Smooth muscle cell (in vitro differentiated cells): ENCODE measurements around the gene ZNF219. TPM values are rescaled to one million over a fixed set of nuclear protein-coding genes. Genes with fewer than 3 reads are reported as not detected.

ENCODE experiments used
- DNase-seq: peaks from one replicate; lab custom pipeline; 2025; ENCODE audit not compliant: unreplicated experiment; lab: John Stamatoyannopoulos, UW
- H2AFZ ChIP-seq: fragments of 200-600 bp; sonication (generic); 2 replicates; pipeline ENCODE4 v1.6.0; 2016; ENCODE audit warnings: antibody characterized with exemption, low read depth, mild to moderate bottlenecking
- H3F3A ChIP-seq: fragments of 200-600 bp; sonication (generic); 2 replicates; pipeline ENCODE4 v1.6.0; 2017; ENCODE audit warnings: antibody characterized with exemption, low read depth
- H3K27ac ChIP-seq: fragments of 200-600 bp; sonication (generic); 2 replicates; pipeline ENCODE4 v1.5.1; 2016; ENCODE audit warnings: low read depth, mild to moderate bottlenecking
- H3K27me3 ChIP-seq: fragments of 200-600 bp; sonication (generic); 2 replicates; pipeline ENCODE4 v1.6.1; 2016; ENCODE audit warnings: low read depth, mild to moderate bottlenecking
- H3K36me3 ChIP-seq: fragments of 200-600 bp; sonication (generic); 2 replicates; pipeline ENCODE4 v1.5.1; 2016; ENCODE audit warnings: low read depth
- H3K4me1 ChIP-seq: fragments of 200-600 bp; sonication (generic); 2 replicates; pipeline ENCODE4 v1.5.1; 2016; ENCODE audit warnings: low read depth
- H3K4me2 ChIP-seq: fragments of 200-600 bp; sonication (generic); 2 replicates; pipeline ENCODE4 v1.6.0; 2016; ENCODE audit warnings: mild to moderate bottlenecking
- H3K4me3 ChIP-seq: fragments of 200-600 bp; sonication (generic); 2 replicates; pipeline ENCODE4 v1.5.1; 2016; ENCODE audit warnings: mild to moderate bottlenecking
- H3K79me2 ChIP-seq: fragments of 200-600 bp; sonication (generic); 2 replicates; pipeline ENCODE4 v1.6.0; 2016; ENCODE audit warnings: low read depth, mild to moderate bottlenecking
- H3K9ac ChIP-seq: fragments of 200-600 bp; sonication (generic); 2 replicates; pipeline ENCODE4 v1.6.0; 2016; ENCODE audit warnings: low read depth
- H3K9me3 ChIP-seq: fragments of 200-600 bp; sonication (generic); replicated peaks from 2 replicates; pipeline ENCODE4 v1.5.1; 2016; ENCODE audit warnings: low read depth
- H4K20me1 ChIP-seq: fragments of 200-600 bp; sonication (generic); 2 replicates; pipeline ENCODE4 v1.6.0; 2016; ENCODE audit warnings: low read depth
- CTCF ChIP-seq: fragments of 200-600 bp; sonication (generic); IDR thresholded peaks from 2 replicates; pipeline ENCODE4 v1.5.1; 2017; ENCODE audit warnings: borderline replicate concordance, mild to moderate bottlenecking, antibody characterized with exemption; ENCODE audit not compliant: insufficient read depth, poor library complexity, severe bottlenecking
- WGBS: methylation state at CpG from one replicate; pipeline ENCODE4 v1.1.7; 2016; ENCODE audit warnings: low lambda C conversion rate; 5-methylcytosine and 5-hydroxymethylcytosine counted together
- polyA plus RNA-seq: library from polyadenylated mRNA; unstranded; fragments of >200 nt; fragmentation: Nextera tagmentation; extraction: Ambion mirVana; gene quantifications from 2 replicates; pipeline ENCODE4 v1.2.1, GENCODE V29; 2016
- total RNA-seq: library from RNA; depleted of rRNA; stranded (reverse); fragments of >200 nt; gene quantifications from 2 replicates; pipeline ENCODE4 v1.2.3, GENCODE V29; 2014

ZNF219 gene
- total and polyA plus RNA-seq, 2 experiments from 2014 or later: 8.8 to 10.0 TPM

- H3F3A ChIP-seq: peaks cover 5% of the 10 kb centered on the region
- H3K4me2 ChIP-seq: peak within 1 kb of the TSS; percentile 52
- no peak within 1 kb of the TSS for H2AFZ ChIP-seq
- H3K27ac ChIP-seq: peak within 1 kb of the TSS; percentile 79
- H3K9me3 ChIP-seq: no peaks in the 10 kb centered on the region
- H3K9ac ChIP-seq: no peak within 1 kb of the TSS
- no peaks in the 10 kb centered on the region for H3K36me3 ChIP-seq
- TF ChIP-seq CTCF: no peak
- no peak within 1 kb of the TSS for H3K4me3 ChIP-seq
- DNase-seq: no peak
- no peaks in the 10 kb centered on the region for H3K27me3 ChIP-seq
- 49% methylated on average over 8 of the region's 8 CpGs for WGBS
- no peaks in the 10 kb centered on the region for H4K20me1 ChIP-seq
- H3K79me2 ChIP-seq: no peaks in the 10 kb centered on the region
- peaks cover 1% of the 10 kb centered on the region for H3K4me1 ChIP-seq
Observed at GRCh38 chr14:21057803-21058675, 40.4 kb downstream of the ZNF219 start, which contains the start of gene RNASE8. RNASE8 (plus strand) TSS chr14:21057822; CDS start chr14:21057893, 71 bp downstream.

- H4K20me1 ChIP-seq: no peaks in the 10 kb centered on the region
- H2AFZ ChIP-seq: no peak overlapping the region
- 95% methylated on average over 10 of the region's 10 CpGs for WGBS
- H3K4me1 ChIP-seq: no peaks in the 10 kb centered on the region
- no peaks in the 10 kb centered on the region for H3K27me3 ChIP-seq
- H3K36me3 ChIP-seq: no peaks in the 10 kb centered on the region
- H3K9me3 ChIP-seq: no peaks in the 10 kb centered on the region
- no peak overlapping the region for H3K4me3 ChIP-seq
- no peaks in the 10 kb centered on the region for H3K79me2 ChIP-seq
- H3K4me2 ChIP-seq: no peak overlapping the region
- H3K9ac ChIP-seq: no peak overlapping the region
- no peak for TF ChIP-seq CTCF
- no peak for DNase-seq
- peaks cover 3% of the 10 kb centered on the region for H3F3A ChIP-seq
- no peak overlapping the region for H3K27ac ChIP-seq
Observed at GRCh38 chr14:21056520-21057163, 41.8 kb downstream of the ZNF219 start.

- 67% methylated on average over 5 of the region's 5 CpGs for WGBS
- DNase-seq: no peak
- no peaks in the 10 kb centered on the region for H3K9me3 ChIP-seq
- H3K4me3 ChIP-seq: no peak overlapping the region
- H3K36me3 ChIP-seq: no peaks in the 10 kb centered on the region
- H2AFZ ChIP-seq: no peak overlapping the region
- H3K27me3 ChIP-seq: no peaks in the 10 kb centered on the region
- no peaks in the 10 kb centered on the region for H4K20me1 ChIP-seq
- no peak overlapping the region for H3K4me2 ChIP-seq
- no peak overlapping the region for H3K9ac ChIP-seq
- no peak for TF ChIP-seq CTCF
- no peak overlapping the region for H3K27ac ChIP-seq
- H3K79me2 ChIP-seq: no peaks in the 10 kb centered on the region
- no peaks in the 10 kb centered on the region for H3K4me1 ChIP-seq
- H3F3A ChIP-seq: peaks cover 3% of the 10 kb centered on the region
Observed at GRCh38 chr14:21055432-21056117, 42.9 kb downstream of the ZNF219 start.
